GM18951 (cell line): ENCODE results near the gene STAM2.
"Not testable (repeated sequence)": the region's sequence is repeated elsewhere in the genome, so short reads cannot be mapped to it uniquely, and the experiment has no call there.

ENCODE experiments used
- POLR2A ChIP-seq: IDR thresholded peaks from 4 replicates; pipeline ENCODE4 v1.6.1; 2011; ENCODE audit warnings: mild to moderate bottlenecking; ENCODE audit not compliant: insufficient read length, insufficient read depth; ENCODE audit errors: extremely low read depth
- in situ Hi-C: fragments of 300-500 bp; cut with MboI; formaldehyde crosslinking; loops from one replicate; pipeline ENCODE4 v1.12.0; 2022; ENCODE audit warnings: low sequenced_read_pairs, mixed read lengths, inconsistent platforms; ENCODE audit not compliant: unreplicated experiment

STAM2 gene

DNA sequence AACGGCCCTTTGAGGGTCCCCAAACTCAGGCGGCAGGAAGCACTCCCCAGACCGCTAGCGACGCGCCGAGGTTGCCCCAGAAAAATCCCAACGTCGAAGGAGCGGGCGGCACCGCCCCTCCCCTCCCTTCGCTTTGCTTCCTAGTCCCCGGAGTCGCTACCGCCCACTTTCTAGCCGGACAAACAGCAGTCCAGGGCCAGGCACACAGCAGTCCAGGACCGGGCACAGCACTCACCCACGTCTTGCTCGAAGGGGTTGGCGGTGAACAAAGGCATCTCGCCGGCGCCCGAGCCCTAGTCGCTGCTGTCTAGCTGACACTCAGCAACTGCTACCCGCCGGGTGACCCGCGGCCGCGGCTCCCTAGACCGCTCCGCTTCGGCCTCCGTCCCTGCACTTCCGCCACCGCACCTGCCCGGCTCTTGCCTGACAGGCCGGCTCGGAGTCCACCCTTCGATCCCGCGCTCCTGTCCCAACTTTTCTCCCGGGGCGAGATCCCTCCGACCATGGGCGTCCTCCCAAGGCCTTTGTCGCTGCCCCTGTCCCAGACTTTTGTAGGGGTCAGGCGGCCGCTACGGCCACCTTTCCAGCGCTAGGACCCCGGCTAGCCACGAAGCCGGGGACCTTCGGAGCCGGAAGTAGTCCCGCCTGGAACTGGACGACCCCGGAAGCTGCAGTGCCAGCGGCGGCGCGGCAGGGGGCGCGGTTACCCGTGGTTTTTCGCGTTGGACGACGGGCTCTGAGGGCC, at the start of gene STAM2:
Gene STAM2 (minus strand): TSS at position 396 of the 745 bp plus-strand sequence. CDS start 121 bp downstream, at position 275.
- in situ Hi-C loops, result loop anchor here (10.0 kb wide), 1 partner anchor 141 kb away; no protein-coding TSS in a partner anchor
- TF ChIP-seq POLR2A, result peak; percentile 91

DNA sequence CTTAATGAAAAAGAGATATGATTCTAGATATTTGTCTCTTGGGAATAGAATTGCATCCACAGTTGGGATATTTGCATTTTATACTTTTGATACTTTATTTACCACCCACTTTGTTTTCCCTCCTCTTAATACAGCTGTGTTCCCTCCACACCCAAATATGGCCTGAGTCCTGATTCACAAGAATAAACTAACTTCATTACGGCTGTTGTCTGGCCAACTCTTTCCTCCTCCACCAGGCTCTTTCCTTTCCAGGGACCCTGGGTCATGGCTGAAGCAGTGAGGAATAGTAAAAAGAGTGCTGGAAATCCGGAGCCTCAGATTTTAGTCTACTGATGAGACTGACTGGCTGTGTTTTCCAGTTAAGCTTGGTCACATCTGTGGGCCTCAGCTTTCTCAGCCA, 48.4 kb upstream of the STAM2 start:
- in situ Hi-C loops, result no loop called here
- TF ChIP-seq POLR2A, result no peak

DNA sequence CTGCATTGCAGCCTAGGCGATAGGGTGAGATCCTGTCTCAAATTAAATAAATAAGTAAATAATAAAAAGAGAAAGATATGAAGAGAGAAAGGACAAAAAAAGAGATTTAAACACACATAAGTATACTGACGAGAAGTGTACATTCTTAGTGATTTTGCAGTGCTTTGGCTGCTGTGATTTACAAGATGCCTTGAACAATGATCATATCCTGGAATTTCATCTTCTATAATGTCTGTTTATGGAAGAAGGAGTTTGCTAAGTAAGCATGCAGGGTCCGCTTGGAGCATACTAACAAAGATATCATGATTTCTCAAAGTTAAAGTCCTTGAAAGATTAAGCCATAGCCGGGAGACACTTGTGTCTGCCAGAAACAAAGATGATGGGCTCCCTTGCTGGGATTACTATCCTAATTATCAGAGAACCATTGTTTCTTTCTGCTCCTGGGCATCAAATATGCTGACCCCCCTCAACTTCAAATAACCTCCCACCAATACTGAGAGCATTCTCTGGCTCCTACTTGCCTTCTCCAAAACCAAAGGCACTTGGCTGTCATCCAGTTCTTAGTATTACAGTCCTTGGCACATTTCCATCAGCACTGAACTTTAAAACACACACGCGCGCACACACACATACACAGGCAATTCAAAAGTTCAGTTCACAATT, 47.5 kb upstream of the STAM2 start:
- TF ChIP-seq POLR2A, result no peak
- in situ Hi-C loops, result no loop called here

DNA sequence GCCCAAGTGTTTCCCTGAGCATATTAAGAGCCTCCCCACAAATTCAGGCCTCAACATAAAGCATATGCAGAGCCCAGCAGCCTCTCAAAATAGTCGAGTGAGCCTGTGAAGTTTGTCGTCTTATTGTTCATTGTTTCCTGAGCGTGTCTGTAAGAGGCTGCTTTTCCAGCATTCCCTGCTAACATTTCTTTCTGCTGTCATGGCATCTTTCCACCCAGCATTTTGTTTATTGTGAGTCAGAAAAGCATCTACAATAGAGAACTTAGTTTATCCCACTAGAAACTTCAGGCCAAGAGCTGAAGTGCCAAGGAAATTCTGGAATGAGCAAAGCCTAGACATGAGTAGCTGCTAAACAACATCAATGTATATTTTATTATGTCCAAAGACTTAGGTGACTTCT, 46.3 kb upstream of the STAM2 start:
- no peak for TF ChIP-seq POLR2A
- in situ Hi-C loops, result no loop called here

GRCh38 chr2:152219077-152219828, 43.7 kb upstream of the STAM2 start:
- no peak for TF ChIP-seq POLR2A

DNA sequence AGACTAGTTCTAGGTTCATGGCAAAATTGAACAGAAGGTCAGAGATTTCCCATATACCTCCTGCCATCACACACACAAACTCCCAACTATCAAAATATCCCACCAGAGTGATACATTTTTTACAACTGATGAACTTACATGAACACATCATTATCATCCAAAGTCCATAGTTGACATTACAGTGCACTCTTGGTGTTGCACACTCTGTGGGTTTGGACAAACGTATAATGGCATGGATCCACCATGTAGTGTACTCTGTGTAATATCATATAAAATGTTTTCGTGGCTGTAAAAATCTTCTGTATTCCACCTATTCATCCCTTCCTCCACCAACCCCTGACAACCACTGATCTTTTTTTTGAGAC, 25.9 kb upstream of the STAM2 start:
- in situ Hi-C loops, result no loop called here
- no peak for TF ChIP-seq POLR2A

More at GRCh38 chr2:152219077-152219828, 43.7 kb upstream of the STAM2 start:
- in situ Hi-C loops, result no loop called here

- no peak for TF ChIP-seq POLR2A
- in situ Hi-C loops, result no loop called here
Measured at GRCh38 chr2:152200565-152201465, 25.3 kb upstream of the STAM2 start.

- in situ Hi-C loops, result no loop called here
- no peak for TF ChIP-seq POLR2A
Measured at GRCh38 chr2:152200101-152200500, 24.5 kb upstream of the STAM2 start.

- no peak for TF ChIP-seq POLR2A
- in situ Hi-C loops, result no loop called here
Measured at GRCh38 chr2:152198499-152198898, 22.9 kb upstream of the STAM2 start.

DNA sequence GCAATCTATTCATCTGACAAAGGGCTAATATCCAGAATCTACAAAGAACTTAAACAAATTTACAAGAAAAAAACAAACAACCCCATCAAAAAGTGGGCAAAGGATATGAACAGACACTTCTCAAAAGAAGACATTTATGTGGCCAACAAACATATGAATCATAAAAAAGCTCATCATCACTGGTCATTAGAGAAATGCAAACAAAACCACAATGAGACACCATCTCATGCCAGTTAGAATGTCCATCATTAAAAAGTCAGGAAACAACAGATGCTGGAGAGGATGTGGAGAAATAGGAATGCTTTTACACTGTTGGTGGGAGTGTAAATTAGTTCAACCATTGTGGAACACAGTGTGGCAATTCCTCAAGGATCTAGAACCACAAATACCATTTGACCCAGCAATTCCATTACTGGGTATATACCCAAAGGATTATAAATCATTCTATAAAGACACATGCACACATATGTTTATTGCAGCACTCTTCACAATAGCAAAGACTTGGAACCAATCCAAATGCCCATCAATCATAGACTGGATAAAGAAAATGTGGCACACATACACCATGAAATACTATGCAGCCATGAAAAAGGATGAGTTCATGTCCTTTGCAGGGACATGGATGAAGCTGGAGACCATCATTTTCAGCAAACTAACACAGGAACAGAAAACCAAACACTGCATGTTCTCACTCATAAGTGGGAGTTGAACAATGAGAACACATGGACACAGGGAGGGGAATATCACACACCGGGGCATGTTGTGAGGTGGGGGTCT, 22.1 kb upstream of the STAM2 start:
- in situ Hi-C loops, result not testable (repeated sequence)

DNA sequence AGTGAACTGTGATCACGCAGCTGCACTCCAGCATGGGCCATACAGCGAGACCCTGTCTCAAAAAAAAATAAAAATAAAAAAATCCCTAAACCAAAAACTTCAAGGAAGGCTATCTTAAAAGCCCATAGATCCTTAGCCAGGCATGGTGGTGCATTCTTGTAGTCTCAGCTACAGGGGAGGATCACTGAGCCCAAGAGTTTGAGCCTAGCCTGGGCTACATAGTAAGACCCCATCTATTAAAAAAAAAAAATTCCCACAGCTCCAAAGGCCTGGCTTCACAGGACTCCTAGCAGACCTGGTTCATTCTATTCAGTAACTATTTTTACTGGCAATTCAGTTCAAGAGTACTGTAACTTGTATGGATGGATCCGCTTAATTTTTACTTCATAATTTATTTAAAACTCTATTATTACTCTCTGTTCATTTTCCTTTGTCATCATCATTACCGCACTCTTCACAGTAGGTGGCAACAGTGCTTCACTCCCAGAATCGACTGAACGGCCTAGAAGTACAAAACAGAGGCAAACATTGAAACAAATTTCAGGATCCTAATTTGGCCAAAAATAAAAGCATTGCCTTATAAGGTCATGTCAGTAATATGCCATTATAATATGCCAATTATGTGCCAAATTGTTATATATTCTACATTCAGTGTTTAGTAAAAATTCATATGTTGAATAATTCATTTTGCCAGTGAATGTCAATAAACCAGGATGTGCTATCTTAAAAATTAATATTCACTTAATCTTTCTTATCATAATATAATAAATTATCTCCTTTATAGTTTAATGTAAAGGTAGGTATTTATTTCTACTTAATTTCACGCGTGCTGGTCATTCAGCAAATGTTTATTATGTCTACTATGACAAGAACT, 14.3 kb upstream of the STAM2 start:
- TF ChIP-seq POLR2A, result no peak
- in situ Hi-C loops, result loop anchor here (5.0 kb wide), 1 partner anchor 442 kb away; no protein-coding TSS in a partner anchor

DNA sequence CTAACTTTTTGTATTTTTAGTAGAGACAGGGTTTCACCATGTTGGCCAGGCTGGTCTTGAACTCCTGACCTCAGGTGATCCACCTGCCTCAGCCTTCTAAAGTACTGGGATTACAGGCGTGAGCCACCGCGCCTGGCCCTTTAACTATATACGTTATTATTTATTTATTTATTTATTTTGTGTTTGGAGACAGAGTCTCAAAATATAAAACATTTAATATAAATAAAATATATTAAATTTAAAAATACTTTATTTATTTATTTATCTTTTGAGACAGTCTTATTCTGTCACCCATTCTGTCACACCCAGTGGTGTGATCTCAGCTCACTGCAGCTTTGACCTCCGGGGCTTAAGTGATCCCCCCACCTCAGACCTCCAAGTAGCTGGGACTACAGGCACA, 11.2 kb upstream of the STAM2 start:
- in situ Hi-C loops, result not testable (repeated sequence)
